Right lobe of liver (tissue), 6 donors: ENCODE measurements around the gene NAA35. TPM values are rescaled to one million over a fixed set of nuclear protein-coding genes. Genes with fewer than 3 reads are reported as not detected.

Experiments used
- ATAC-seq, 4 donors: fragments of 200-7000 bp; cut with Tn5 transposase; one replicate each; pipeline ENCODE4 v1.9.1; 2020; ENCODE audit warnings: mild to moderate bottlenecking in 4 of 4, moderate library complexity in 4 of 4
- DNase-seq, 3 donors: peaks; one replicate each; pipeline ENCODE4 v3.0.0-alpha.2; 2020
- H3K27ac ChIP-seq, 3 donors: fragments of 200-600 bp; one replicate each; pipeline ENCODE4 v1.8.0; 2022
- H3K27me3 ChIP-seq, 2 donors: fragments of 200-600 bp; one replicate each; pipeline ENCODE4 v1.8.0; 2022
- H3K36me3 ChIP-seq, 4 donors: fragments of 200-600 bp; sonication (generic) in 1 of 4; one replicate each; pipeline versions ENCODE4 v1.5.1 to v1.8.0; 2017 to 2022; ENCODE audit warnings: control low read depth in 1 of 4
- H3K4me1 ChIP-seq, 4 donors: fragments of 200-600 bp; sonication (generic) in 1 of 4; one replicate each; pipeline versions ENCODE4 v1.5.1 to v1.8.0; 2017 to 2022; ENCODE audit warnings: control low read depth in 1 of 4
- H3K4me3 ChIP-seq, 3 donors: fragments of 200-600 bp; one replicate each; pipeline ENCODE4 v1.8.0; 2022
- H3K9me3 ChIP-seq, 4 donors: fragments of 200-600 bp; sonication (generic) in 1 of 4; one replicate each; pipeline versions ENCODE4 v1.5.1 to v1.8.0; 2017 to 2022; ENCODE audit warnings: control low read depth in 1 of 4
- POLR2A ChIP-seq: fragments of 450-650 bp; IDR thresholded peaks from one replicate; pipeline ENCODE4 v1.6.1; 2017; ENCODE audit warnings: antibody characterized with exemption, mild to moderate bottlenecking
- WGBS: methylation state at CpG from one replicate; pipeline ENCODE4 v1.1.6; 2018; ENCODE audit warnings: low coverage, low lambda C conversion rate; ENCODE audit not compliant: insufficient coverage; ENCODE audit errors: missing lambda C conversion rate; 5-methylcytosine and 5-hydroxymethylcytosine counted together
- intact Hi-C, 2 donors: fragments of 100-400 bp; cut with DNase I; formaldehyde crosslinking; loops; one replicate each; pipeline versions ENCODE4 v1.11.2 to v1.14.1; 2022
- total RNA-seq, 6 experiments: library from RNA; depleted of rRNA in 2 of 6; stranded (reverse); fragments of >200 nt in 2 of 6; fragmentation: NEBNext Ultra II Directional in 3 of 6; extraction: Animal tissue kit (Norgen Biotek cat#: 25700) in 3 of 6; gene quantifications; one replicate each; pipeline versions ENCODE4 v1.1.0 to v1.2.4, GENCODE V29; 2016 to 2023
- TF ChIP-seq, protein P1 (sequence below), 4 donors: fragments of 200-600 bp in 3 of 4; fragments of 450-650 bp in 1 of 4; IDR thresholded peaks; one replicate each; pipeline versions ENCODE4 v1.5.1 to v1.8.0; 2016 to 2022; ENCODE audit warnings: antibody characterized with exemption in 4 of 4, mild to moderate bottlenecking in 2 of 4
- donor health status: DM: no; HTN: yes; CAD: no.
- donor health status: DM: no; HTN: no; CAD: no.
- donor health status: DM: no; HTN: no; CAD: no.
- donor health status: DM: no; HTN: yes; CAD: no.
- donor health status: DM: no; HTN: yes; CAD: no.

NAA35 gene
- total RNA-seq, 6 experiments from 2014 or later, result 7.6 to 10.3 (median 8.7) TPM

GRCh38 chr9:85949586-85950335, 8.8 kb downstream of the NAA35 start:
- 83% methylated on average over 4 of the region's 4 CpGs for WGBS

GRCh38 chr9:85959955-85960354, 19.0 kb downstream of the NAA35 start:
- H3K27ac ChIP-seq, result no peak overlapping the region
- H3K36me3 ChIP-seq, result peaks cover 0 to 12% (median 4%) of the 10 kb centered on the region in 4 donors
- TF ChIP-seq POLR2A, result no peak
- TF ChIP-seq, protein P1, sequence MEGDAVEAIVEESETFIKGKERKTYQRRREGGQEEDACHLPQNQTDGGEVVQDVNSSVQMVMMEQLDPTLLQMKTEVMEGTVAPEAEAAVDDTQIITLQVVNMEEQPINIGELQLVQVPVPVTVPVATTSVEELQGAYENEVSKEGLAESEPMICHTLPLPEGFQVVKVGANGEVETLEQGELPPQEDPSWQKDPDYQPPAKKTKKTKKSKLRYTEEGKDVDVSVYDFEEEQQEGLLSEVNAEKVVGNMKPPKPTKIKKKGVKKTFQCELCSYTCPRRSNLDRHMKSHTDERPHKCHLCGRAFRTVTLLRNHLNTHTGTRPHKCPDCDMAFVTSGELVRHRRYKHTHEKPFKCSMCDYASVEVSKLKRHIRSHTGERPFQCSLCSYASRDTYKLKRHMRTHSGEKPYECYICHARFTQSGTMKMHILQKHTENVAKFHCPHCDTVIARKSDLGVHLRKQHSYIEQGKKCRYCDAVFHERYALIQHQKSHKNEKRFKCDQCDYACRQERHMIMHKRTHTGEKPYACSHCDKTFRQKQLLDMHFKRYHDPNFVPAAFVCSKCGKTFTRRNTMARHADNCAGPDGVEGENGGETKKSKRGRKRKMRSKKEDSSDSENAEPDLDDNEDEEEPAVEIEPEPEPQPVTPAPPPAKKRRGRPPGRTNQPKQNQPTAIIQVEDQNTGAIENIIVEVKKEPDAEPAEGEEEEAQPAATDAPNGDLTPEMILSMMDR (IDR thresholded peaks at IDR 0.05), result no peak
- intact Hi-C loops, result no loop called here
- no peaks in the 10 kb centered on the region for H3K9me3 ChIP-seq
- H3K4me1 ChIP-seq, result no peaks in the 10 kb centered on the region
- H3K27me3 ChIP-seq, result no peaks in the 10 kb centered on the region
- DNase-seq, result no peak
- 89% methylated on average over 3 of the region's 3 CpGs for WGBS
- no peak for ATAC-seq
- H3K4me3 ChIP-seq, result no peak overlapping the region

More at GRCh38 chr9:85949586-85950335, 8.8 kb downstream of the NAA35 start:
- intact Hi-C loops, result no loop called here
- H3K4me3 ChIP-seq, result no peak overlapping the region
- H3K9me3 ChIP-seq, result no peaks in the 10 kb centered on the region
- DNase-seq (no peak), ATAC-seq (no peak)
- H3K27me3 ChIP-seq, result no peaks in the 10 kb centered on the region
- H3K4me1 ChIP-seq, result no peaks in the 10 kb centered on the region
- H3K27ac ChIP-seq, result no peak overlapping the region
- TF ChIP-seq POLR2A, result no peak
- TF ChIP-seq, protein P1 (IDR thresholded peaks at IDR 0.05), result no peak
- H3K36me3 ChIP-seq, result peaks cover 0 to 11% (median 2%) of the 10 kb centered on the region in 4 donors

- ATAC-seq (no peak), DNase-seq (no peak)
- Histone ChIP-seq H3K27ac (no peak overlapping the region), H3K9me3 (no peaks in the 10 kb centered on the region), H3K4me3 (no peak overlapping the region), H3K36me3 (peaks cover 0 to 17% (median 4%) of the 10 kb centered on the region in 4 donors), H3K27me3 (no peaks in the 10 kb centered on the region), H3K4me1 (no peaks in the 10 kb centered on the region)
- TF ChIP-seq, protein P1 (IDR thresholded peaks at IDR 0.05), result no peak
- WGBS, result 69% methylated on average over 3 of the region's 3 CpGs
- intact Hi-C loops, result no loop called here
These were observed 19.7 kb downstream of the NAA35 start for GRCh38 chr9:85960688-85961093.

GRCh38 chr9:85964526-85964925, 23.6 kb downstream of the NAA35 start:
- WGBS, result 82% methylated on average over 3 of the region's 3 CpGs
- no peak overlapping the region for H3K4me3 ChIP-seq
- DNase-seq (no peak), ATAC-seq (no peak)
- H3K36me3 ChIP-seq, result peaks cover 4 to 26% (median 7%) of the 10 kb centered on the region in 4 donors
- no peak overlapping the region for H3K27ac ChIP-seq
- TF ChIP-seq, protein P1 (IDR thresholded peaks at IDR 0.05), result no peak
- no peak for TF ChIP-seq POLR2A
- intact Hi-C loops, result no loop called here
- H3K4me1 ChIP-seq, result no peaks in the 10 kb centered on the region
- H3K9me3 ChIP-seq, result no peaks in the 10 kb centered on the region
- no peaks in the 10 kb centered on the region for H3K27me3 ChIP-seq
